Ecto neural progenitor cell (in vitro differentiated cells): ENCODE results near the gene LINGO4.
"Not testable (repeated sequence)": the region's sequence is repeated elsewhere in the genome, so short reads cannot be mapped to it uniquely, and the experiment has no call there.

ENCODE experiments used
- DNase-seq: peaks from one replicate; pipeline ENCODE4 v3.0.0-alpha.2; 2018; ENCODE audit warnings: low spot score

The LINGO4 gene

DNA sequence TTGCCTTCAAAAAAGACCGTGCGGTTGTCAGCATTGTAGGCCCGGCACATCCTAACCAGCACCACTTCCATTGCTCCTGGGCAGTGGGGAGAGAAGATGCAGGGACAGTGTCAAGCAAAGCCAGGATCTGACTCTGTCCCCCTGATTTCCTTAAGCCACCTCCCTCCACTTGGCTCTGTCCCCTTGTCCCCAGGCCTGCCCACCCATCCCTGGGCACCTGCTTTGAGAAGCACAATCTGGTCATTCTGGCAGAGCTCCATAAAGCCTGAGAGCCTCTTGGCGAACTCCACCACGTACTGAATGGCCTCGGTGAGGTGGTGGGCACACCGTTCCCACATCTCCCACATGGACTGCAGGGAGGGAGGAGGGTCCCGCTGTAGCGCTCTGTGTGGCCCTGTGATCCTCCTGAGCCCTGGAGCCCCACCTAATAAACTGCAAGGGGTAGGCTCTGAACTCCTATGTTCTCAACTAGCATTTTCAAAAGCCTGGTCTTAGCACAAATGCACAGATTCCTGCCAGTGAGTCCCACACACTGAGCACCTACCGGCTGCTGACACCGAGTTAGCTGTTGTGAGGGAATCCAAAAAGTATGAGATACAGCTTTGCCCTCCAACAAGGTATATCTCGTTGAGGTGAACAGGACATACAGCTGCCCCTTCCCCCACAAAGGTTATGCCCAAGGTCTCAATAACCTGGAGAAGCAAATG lies 8.2 kb upstream of the LINGO4 start:
- DNase-seq: no peak

DNA sequence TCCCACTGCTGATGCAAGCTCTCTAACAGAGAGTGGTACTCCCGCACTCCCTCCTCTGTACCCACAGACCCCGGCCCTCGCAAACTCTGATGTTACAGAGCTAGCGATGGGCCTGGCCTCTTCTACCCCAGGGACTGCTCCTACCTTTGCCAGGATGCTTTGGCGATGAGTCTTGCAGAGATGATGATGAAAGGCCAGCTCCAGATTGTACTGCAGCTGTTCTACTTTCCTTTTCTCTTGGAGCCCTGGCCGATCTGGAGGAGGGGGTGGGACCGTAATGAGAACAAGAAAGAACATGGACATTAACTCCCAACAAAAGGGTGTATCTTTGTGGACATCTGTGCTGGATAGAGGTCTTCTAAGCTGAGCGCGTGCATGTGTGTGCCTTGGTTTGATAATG lies 6.0 kb upstream of the LINGO4 start:
- no peak for DNase-seq

DNA sequence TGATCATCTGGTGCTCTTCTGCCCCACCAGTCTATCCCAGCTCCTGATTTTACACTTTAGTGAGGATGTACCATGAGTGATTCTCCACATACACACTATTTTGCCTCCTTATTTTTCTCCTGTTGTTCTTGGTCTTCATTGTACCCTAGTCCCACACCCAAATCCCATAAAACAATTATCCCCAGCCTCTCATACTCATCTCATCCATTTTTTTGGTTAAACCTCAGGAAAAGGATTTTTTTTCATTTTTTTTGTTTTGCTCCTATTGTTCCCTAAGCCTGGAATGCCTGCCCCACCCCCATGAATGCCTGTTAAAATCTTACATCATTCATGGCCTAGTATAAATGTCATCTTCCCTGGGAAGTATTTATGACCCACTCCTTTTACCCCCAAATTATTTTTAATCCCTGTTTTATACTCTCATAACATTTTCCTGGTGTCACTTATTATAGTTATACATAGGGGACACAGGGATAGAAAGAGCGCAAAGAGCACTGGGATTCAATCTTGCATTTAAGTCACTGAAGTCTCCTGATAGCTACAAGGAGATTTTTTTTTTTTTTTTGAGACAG lies 4.9 kb upstream of the LINGO4 start:
- no peak for DNase-seq

DNA sequence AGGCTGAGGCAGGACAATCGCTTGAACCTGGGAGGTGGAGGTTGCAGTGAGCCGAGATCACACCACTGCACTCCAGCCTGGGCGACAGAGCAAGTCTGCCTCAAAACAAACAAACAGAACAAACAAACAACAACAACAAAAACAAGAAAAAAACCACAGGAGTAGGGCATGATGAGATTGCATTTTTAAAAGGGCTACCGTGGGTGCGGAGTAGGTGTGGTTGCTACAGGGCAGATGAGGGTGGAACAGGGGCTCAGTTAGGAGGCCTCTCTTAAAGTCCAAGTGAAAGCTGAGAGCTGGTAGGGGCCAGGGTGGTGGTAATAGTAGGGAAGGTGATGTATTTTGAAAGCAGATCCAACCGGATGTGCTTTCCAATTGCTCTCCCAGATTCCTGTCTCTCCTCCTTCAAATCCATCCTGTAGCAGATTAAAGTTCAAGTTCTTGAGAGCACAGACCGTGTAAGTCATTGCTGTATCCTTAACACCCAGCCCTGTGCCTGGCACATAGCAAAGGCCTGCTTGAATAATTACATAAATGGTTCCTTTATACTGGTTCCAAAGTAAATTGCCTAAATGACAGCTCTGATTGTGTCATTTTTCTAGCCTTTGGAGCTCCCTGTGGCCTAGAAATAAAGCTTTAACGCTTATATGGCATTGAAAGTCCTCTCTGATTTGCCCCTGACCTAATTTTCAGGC lies 4.2 kb upstream of the LINGO4 start:
- no peak for DNase-seq

DNA sequence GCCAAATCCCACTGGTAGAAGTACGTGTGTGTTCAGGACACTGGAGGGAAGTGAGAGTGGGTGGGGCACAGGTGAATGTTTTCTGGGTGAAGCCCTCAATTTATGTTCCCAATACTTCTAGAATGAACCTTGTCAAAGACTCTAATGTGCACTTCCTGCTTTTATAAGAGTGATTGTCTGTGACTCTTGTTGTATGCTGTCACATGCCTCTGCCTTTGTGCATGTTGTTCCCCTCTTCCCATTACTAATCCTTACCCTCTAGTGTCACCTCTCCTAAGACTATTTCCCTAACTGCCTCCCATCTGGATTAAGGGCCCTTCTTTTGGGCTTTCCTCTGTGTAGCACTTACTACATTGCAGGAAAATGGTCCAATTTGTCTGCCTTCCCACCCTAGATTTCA lies 2.5 kb upstream of the LINGO4 start:
- no peak for DNase-seq

DNA sequence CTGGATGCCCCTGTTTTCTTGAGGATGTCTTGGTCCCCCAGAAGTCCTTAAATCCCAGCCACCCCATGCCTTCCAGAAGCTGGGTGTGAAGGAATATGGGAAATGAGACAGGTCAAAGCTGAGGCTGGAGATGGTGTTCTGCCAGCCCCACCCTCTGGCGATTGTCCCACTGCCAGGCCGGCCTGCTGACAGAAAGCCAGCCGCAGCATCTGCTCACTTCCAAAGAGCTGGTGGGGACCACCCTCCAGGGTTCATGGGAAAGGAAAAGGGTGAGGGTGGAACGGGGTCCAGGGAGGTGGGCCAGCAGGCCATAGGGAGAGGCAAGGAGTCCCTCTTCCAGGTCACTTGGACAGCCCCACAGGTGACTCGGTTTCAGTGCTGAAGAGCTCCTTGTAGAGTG lies 1.9 kb upstream of the LINGO4 start:
- DNase-seq: no peak

DNA sequence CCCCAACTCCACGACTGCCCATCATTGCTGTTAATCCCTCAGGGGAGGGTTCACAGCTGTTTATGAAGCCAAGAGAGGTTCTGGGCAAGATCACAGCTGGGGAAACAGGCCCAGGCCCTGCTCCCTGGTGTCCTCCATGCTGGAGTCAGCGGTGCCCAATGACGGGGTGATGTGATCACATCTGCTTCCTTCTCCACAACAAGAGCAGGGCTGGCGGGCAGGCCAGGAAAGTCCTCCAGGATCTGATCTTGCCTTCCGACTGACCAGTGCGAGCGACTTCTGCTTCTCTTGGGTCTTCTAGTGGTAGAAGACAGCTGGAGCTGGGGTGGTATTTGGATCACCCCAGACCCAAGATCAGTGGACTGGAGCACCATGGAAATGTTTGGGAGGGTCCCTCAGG lies 951 bp upstream of the LINGO4 start:
- DNase-seq: no peak

DNA sequence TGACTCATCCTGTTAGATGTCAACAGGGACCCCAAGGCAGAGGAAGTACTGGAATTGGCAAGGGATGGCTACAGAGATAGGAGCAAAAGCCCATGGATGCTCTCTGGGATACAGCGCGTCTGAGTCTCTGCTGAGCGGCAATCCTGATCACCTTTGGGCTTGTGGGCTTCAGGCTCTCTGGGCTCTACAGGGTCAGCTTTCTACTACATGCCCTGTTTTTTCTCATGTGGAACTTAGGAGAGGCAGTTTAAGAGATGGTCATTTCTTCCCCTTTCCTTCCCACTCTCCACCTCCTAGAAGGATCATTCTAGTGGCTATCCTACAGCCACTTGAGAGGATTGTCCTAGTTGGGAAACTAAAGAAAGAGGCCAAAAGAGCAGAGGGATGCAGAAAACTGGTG lies 1.3 kb downstream of the LINGO4 start:
- DNase-seq: no peak

DNA sequence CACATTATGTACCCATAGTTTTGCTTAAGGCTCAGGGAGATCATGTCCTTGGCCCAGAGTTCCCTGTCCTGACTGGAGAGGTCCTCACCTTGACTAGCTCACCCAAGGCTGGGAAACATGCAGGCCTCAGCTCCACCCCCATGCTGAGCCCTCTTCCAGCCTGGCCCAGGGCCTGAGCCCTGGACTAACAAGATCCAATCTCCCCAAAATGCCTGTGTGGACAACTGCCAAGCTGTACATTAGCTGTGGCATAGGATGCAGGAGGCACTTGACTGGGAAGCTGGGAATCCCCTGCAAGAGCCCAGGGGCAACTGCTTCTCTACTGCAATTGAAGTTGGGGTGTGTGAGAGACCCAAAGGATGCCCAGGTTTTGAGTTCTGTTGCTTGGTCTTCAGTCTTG lies 2.1 kb downstream of the LINGO4 start:
- DNase-seq: no peak

DNA sequence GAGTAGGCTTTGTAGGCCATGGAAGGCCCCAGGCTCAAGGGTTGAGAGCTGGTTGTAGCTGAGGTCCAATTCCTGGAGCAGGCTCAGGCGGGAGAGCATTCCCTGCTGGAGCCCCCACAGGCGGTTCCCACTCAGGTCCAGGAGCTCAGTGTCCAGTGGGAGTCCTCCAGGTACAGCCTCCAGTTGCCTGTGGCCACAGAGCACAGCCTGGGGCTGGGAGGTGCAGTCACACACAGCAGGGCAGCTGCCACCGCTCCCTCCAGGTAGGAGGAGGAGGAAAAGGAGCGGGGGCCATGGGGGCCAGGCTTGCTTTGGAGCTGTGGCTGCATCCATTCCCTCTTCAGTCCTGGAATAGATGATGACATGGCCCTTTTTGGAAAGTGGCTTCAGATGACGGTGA lies 2.8 kb downstream of the LINGO4 start:
- no peak for DNase-seq

DNA sequence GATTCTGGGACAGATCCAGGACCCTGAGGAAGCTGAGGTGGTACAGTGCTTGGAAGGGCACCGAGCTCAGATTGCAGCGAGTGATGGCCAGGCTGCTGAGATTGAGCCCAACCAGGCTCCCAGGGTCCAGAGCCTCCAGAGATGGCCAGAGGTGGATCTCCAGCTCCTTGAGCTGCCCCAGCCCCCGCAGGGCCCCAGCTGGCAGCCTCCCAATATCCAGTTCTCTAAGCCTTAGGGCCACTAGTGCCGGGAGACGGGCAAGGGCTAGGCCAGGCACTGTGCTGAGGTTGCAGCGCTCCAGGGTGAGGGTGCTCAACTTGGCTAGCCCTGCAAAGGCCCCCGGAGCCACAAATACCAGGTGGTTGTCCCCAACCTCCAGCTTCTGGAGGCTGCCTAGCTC lies 3.4 kb downstream of the LINGO4 start:
- DNase-seq: no peak

DNA sequence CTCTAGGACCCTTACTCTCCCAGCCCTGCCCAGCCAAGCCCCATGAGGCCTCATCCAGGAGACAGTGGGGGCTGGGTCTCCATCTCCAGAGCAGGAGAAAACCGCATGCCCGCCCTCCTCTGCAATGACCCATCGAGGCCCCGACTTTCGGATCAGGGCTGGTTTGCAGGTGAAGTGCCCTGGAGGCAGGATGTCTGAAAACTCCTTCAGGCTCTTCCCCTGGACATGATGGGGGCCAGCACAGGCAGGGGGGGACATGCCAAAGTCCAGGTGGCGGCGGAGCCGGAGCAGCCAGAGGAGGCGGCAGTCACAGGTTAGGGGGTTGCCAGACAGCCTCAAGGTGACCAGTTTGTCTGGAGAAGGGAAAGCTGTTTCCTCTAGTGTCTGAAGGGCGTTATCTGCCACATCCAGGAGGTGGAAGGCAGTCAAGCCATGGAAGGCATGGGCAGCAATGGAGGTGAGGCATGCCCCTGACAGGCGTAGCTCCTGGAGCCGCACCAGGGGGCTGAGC lies 3.9 kb downstream of the LINGO4 start:
- no peak for DNase-seq

DNA sequence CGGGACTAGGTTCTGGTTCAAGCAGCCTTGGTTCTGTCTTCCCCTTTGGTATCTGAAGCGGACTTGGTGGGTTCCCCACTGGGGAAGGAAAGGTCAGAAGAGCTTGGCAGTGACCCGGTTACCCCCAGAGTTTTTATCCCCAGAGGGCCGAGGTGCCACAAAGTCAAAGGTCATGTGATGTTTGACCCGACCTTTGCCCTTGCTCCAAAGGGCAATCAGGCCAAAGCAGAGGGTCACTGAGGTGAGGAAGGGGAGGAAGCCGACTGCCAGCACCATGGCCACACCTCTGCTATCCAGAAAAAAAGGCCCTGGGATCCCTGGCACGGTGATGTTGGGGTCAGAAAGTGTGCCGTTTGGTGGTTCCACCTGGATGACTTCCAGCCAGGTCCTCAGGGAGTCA lies 4.4 kb downstream of the LINGO4 start:
- DNase-seq: no peak

DNA sequence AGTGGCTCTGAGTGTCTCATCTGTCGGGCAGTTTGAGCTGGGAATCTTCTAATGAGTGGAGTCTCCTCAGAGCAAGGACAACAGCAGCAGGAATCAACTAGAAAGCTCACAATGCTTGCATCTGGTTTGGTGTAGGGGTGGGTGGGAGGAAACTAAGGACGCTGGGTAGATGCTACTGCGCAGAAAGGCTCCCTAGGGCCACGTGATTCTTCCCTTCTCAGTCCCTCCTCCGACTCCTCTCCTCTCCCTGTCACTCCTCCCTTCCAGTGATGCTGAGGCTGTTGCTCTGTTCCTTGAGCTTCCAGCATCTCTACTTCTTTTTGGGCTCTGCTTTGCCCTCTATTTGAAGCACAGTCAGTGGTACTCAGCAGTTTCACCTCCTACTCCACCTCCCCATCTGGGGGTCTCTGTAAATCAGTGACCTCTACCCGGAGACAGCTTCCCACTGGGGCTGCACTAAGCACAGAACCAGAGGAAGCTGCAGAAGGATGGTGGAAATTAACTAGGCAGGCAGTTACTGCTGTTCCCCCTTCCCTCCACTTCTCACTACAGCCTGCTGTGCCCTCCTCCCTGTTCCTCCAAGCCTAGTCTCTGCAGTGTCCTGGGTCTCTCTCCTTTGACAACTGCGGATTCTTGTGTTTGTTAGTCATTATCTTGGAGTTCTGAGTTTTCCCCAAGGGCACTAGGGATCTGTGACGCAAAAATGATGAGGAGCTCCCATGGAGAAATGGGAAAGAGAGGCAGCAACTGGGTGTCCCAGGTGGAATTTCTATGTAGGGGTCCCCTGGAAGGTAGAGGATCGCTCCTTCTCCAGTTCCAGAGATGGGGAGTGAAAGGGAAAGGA lies 5.8 kb downstream of the LINGO4 start:
- DNase-seq: peak; percentile 56

DNA sequence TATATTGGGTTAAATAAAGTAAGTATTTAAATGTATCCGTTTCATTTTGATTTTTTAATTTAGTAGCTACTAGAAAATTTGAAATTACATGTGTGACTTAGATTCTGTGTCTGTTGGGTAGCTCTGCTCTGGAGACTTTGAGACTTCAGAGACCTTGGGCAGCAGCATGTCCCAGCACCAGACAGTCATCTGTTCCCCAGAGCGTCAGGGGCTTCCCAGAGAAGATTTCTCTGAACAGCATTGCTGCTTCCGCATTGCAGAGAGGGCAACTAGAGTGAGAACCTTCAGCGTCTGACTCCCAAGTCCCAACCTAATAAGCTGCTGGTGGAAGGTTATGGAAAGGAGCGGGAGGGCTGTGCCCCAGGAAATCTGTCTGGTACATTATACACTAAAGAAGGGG lies 6.6 kb downstream of the LINGO4 start:
- no peak for DNase-seq

DNA sequence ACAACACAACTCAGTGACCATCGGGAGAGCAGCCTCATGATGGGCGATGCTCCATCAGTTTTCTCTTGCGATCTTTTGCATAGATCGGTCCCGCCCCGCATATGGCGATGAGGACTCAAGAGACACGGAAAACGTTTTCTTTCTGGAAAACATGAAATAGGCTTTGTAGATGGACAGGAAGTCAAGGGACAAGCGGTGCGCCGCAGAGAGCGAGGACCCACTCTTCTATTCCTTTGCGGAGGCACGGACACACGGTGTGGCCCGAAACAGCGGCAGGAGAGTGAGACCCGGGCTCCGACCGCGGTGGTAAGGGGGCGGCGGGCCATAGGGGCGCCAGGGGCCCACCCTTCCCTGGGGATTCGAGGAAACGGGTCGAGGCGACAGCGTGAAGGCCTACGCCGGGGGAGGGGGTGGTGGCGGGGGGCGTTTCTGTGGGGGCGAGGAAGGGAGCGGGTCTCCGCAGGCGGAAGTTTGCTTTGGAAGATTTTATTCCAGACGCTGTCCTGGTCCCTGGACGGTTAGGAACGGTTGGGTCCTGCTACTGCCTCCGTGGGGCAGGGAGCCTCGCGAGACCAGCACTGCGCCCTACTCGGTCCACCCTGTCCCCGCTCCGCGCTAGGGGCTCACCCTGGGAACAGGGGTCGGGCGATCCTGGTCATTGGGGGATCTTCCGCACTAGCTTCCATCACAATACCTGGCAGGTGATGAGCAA lies 14.1 kb downstream of the LINGO4 start:
- peak; percentile 58 for DNase-seq

DNA sequence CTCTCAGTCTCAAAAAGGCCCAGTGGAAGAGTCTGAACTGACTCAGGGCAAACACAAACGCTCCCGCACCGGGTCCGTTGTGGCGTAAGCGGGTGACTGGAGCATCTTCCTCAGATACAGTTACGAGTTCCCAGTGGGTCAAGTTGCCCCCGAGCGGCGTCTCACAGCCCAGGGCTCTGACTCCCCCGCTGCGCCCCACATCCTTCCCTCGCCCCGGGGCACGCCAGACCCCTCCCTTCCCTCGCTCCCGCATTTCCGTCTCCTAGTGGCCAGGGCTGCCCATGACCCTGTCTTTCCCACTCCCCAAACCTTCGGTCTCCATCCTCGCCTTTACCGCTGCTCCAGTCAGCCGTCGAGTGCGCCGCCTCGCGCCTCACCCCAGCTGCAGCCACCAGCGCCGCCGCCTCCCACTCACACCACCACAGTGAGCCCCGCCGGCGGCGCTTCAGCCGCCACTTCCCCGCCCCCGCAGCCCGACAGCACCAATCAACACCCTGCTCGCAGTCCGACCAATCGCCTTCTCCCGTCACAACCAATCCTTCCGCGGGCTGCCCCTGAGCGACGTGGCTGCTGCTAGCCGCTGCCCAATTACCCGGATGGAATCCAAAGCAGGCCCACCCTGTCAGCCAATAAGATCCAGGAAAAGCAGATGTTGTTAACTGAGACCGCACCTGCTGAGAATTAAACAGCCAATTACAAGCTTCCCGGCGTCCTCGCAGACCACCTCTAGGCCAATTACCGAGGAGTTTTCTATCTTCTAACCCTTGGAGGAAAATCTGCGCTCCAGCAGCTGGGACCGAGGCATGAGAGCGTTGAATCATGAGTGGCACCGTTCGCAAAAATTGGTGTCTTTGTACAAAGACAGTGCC lies 14.9 kb downstream of the LINGO4 start, which contains the start of gene TDRKH:
TSS of gene TDRKH (minus strand) at position 430 of the 869 bp plus-strand sequence. CDS start 7,478 bp downstream, outside the sequence.
- peak; percentile 99 for DNase-seq

DNA sequence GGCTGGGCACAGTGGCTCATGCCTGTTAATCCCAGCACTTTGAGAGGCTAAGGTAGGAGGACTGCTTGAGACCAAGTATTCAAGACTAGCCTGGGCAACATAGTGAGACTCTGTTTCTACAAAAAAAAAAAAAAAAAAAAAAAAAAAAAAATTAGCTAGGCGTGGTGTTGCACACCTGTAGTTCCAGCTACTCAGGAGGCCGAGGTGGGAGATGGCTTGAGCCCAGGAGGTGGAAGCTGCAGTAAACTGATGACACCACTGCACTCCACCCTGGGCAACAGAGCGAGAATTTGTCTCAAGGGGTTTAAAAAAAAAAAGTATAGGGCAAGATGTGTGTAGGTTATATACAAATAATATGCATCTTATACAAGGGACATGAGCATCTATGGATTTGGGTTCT lies 17.5 kb downstream of the LINGO4 start:
- DNase-seq: no peak

DNA sequence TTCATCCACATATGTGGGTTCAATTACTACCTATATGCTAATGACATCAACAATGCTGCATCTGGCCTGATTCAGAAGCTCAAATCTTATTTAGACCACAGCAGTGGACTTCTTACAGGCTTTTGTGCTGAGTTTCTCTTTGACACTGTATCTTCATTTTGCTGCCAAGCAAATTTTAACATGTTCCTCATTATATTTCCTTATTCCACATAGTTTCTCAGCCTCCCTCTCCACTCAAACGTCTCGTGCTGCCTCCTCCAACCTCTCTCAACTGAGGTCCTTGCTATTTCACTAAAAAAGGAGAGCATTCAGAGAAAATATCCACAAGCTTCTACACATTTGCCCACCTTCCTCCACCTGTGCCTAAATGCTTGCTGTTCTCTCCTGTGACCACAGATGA lies 21.4 kb downstream of the LINGO4 start:
- DNase-seq: no peak

DNA sequence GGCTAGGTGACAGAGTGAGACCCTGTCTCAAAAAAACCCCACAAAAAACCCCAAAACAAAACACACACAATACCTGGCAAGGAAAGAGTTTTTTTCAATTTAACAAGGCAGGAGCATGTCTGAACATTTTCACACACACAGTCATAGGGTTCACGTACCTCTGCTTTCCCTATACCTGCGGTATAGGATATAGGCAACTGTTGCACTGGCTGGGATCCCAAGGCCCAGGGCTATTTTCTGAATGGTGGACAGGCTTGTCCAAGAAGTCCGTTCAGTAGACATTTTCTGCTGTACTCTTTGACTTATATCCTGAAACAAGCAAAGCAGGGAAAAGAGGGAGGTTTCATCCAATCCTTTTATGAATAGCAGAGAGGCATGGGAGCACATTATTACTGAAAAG lies 22.5 kb downstream of the LINGO4 start:
- DNase-seq: no peak

DNA sequence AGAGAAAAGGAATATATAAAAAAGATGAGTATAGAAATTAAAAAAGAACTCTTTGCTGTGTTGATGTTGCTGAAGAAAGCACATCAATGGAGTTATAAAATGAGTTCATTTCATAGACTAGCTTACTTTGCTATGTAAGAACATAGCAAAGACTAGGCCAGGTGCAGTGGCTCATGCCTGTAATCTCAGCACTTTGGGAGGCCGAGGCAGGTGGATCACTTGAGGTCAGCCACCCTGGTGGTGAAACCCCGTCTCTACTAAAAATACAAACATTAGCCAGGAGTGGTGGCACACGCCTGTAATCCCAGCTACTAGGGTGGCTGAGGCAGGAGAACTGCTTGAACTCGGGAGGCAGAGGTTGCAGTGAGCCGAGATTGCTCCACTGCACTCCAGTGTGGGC lies 23.2 kb downstream of the LINGO4 start:
- not testable (repeated sequence) for DNase-seq
